A549 treated with Hydrocortisone at 1 μM for 4 hours (cell line): ENCODE data around the gene GNA14. TPM values are rescaled to one million over a fixed set of nuclear protein-coding genes. Genes with fewer than 3 reads are reported as not detected.

Experiments used
- total RNA-seq: library from RNA; stranded (reverse); fragments of 200-300 nt; extraction: Qiagen RNA extraction; gene quantifications from 5 replicates; pipeline ENCODE4 v1.2.3, GENCODE V29; 2022

The GNA14 gene
- total RNA-seq, result 0.03 to 0.14 TPM in 2 of 5 replicates, not detected in the others

DNA sequence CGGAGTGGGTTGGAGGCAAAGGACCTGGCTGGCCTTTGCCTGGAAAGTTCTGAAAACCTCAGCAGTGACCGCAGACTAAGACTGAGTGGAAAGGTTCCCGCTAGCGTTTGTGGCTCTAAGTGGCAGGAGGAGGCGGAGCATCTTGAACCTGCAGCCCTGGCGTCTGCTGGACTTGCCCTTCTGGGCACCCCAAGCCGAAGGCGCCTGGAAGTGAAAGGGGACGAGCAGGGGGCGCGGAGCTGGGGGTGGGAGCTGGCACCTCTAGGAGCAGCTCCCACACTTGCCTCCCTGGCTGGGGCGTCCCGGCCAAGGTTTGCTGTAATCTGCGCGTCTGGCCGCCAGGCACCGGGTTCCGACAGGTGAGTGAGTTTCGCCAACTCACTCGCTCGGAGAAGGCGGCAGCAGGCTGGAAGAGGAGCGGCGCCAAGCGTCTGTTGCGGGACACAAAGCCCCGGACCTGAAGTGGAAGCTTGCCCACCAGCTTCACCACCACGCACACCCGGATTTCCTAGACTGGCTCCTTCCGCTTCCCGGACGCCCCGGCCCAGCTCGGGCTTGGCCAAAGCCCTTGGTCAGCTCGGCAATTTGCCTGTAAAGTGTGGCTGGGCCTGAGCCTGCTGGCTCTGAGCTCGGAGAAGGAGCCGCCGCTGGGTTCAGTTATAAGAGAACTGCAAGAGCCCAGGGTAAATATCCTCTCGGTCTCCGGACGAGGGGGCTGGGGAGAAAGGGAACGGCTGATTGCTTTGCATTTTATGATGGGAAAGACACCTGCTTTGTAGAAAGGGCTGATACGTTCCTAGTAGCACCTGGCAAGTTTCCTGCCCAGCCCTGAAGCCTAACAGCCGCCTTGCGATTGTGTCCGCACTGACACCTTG, at the start of gene GNA14:
Gene GNA14 (minus strand): TSS at position 89 of the 875 bp plus-strand sequence. CDS start 529 bp downstream, outside the sequence.

